ENCODE results near the gene PRICKLE4.
"Not testable (repeated sequence)": the region's sequence is repeated elsewhere in the genome, so short reads cannot be mapped to it uniquely, and the experiment has no call there.

PRICKLE4 gene

DNA sequence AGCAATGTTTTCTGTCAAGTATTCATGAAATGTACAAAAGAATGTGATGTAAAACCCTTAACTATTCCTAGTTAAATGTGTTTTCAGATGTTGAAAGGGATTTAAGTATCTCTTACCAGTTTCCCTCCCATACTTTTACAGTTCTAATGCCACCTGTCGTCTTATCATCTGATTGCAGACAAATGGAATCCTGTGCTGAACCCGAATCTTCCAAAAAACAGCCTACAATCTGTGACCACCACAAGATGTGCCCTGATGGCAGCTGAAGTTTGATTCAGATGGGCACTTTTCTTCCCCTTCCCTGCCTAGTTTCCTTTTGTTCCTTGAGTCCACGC, 8.8 kb downstream of the PRICKLE4 start:
- H3K27ac ChIP-seq (ENCODE audit: low read depth, low read length): no peak overlapping the region
- peaks cover 6% of the 10 kb centered on the region; the same call in 1 of the 2 replicates for H3K4me1 ChIP-seq (ENCODE audit: control insufficient read depth, insufficient read depth, low read length)
- peaks cover 38% of the 10 kb centered on the region for H3K36me3 ChIP-seq (ENCODE audit: control insufficient read depth, insufficient read depth, low read length)
- peaks cover 18% of the 10 kb centered on the region for H3K27me3 ChIP-seq (ENCODE audit: control insufficient read depth, insufficient read depth, low read length)
- H3K9ac ChIP-seq (ENCODE audit: low read length): no peak overlapping the region
- H3K4me3 ChIP-seq (ENCODE audit: low read depth, low read length): no peak overlapping the region
- H3K9me3 ChIP-seq (ENCODE audit: control insufficient read depth, insufficient read depth, low read depth, low read length): no peaks in the 10 kb centered on the region

DNA sequence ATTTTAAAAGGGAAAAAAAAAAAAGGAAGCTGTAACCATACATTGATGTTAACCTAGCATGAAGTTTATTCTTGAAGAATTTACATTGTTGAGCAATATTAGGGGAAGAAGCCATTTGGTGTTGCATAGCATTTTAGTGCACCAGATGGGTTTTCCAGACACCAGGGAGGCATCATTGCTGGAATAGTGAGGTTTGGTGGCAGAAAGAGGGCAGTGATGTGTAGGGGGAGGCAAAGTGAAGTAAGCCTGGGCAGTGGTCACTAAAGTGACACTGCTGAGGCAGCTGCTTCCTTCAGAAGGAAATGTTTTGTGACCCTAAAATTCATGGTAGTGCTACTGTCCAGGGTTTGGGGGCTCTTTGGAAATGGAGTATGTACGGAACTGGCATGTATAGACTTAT, 9.5 kb downstream of the PRICKLE4 start:
- peaks cover 6% of the 10 kb centered on the region; the same call in 1 of the 2 replicates for H3K4me1 ChIP-seq (ENCODE audit: control insufficient read depth, insufficient read depth, low read length)
- H3K36me3 ChIP-seq (ENCODE audit: control insufficient read depth, insufficient read depth, low read length): peaks cover 44% of the 10 kb centered on the region
- H3K9me3 ChIP-seq (ENCODE audit: control insufficient read depth, insufficient read depth, low read depth, low read length): no peaks in the 10 kb centered on the region
- H3K9ac ChIP-seq (ENCODE audit: low read length): no peak overlapping the region
- no peak overlapping the region for H3K27ac ChIP-seq (ENCODE audit: low read depth, low read length)
- H3K27me3 ChIP-seq (ENCODE audit: control insufficient read depth, insufficient read depth, low read length): peaks cover 12% of the 10 kb centered on the region
- no peak overlapping the region for H3K4me3 ChIP-seq (ENCODE audit: low read depth, low read length)

DNA sequence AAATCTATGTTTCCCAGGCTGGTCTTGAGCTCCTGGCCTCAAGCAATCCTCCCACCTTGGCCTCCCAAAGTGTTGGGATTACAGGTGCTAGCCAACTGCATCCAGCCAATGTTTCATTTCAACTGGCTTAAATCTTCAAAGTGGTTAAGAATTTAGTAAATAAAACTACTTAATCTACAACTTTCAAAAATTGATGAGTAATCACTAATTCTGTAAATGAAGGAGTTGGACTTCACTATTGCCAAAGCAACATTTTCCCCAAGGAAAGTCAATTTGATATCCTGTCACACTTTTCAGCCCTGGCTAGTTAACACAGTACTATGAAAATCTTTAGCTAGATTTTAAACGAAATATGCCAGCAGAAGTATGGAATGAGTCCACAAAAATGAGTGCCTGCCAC, 10.7 kb downstream of the PRICKLE4 start:
- no peaks in the 10 kb centered on the region for H3K9me3 ChIP-seq (ENCODE audit: control insufficient read depth, insufficient read depth, low read depth, low read length)
- no peak overlapping the region for H3K4me3 ChIP-seq (ENCODE audit: low read depth, low read length)
- no peak overlapping the region for H3K9ac ChIP-seq (ENCODE audit: low read length)
- no peaks in the 10 kb centered on the region for H3K4me1 ChIP-seq (ENCODE audit: control insufficient read depth, insufficient read depth, low read length)
- H3K27ac ChIP-seq (ENCODE audit: low read depth, low read length): no peak overlapping the region
- H3K27me3 ChIP-seq (ENCODE audit: control insufficient read depth, insufficient read depth, low read length): no peaks in the 10 kb centered on the region
- peaks cover 51% of the 10 kb centered on the region for H3K36me3 ChIP-seq (ENCODE audit: control insufficient read depth, insufficient read depth, low read length)

DNA sequence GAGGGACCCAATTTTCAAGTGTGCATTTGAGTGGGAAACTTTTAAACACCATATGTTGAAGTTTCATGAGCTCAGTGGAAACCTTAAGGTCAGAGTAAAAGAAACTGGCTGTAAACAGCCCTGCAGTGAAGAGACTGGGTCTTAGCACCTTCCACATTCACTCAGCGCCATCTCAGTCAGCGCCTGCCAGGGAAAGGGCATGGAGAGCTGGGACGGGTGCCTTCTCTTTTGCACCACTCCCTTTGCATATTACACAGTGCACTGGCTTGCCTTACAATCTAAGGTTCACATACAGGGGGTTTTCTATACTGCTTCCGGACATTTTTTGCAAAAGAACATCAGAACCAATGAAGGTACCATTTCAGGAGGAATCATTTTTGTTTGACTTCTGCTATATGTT, 11.4 kb downstream of the PRICKLE4 start:
- Histone ChIP-seq H3K4me1 (ENCODE audit: control insufficient read depth, insufficient read depth, low read length) (no peaks in the 10 kb centered on the region), H3K36me3 (ENCODE audit: control insufficient read depth, insufficient read depth, low read length) (peaks cover 55% of the 10 kb centered on the region), H3K27ac (ENCODE audit: low read depth, low read length) (no peak overlapping the region), H3K27me3 (ENCODE audit: control insufficient read depth, insufficient read depth, low read length) (no peaks in the 10 kb centered on the region), H3K9ac (ENCODE audit: low read length) (no peak overlapping the region), H3K4me3 (ENCODE audit: low read depth, low read length) (no peak overlapping the region), H3K9me3 (ENCODE audit: control insufficient read depth, insufficient read depth, low read depth, low read length) (no peaks in the 10 kb centered on the region)

DNA sequence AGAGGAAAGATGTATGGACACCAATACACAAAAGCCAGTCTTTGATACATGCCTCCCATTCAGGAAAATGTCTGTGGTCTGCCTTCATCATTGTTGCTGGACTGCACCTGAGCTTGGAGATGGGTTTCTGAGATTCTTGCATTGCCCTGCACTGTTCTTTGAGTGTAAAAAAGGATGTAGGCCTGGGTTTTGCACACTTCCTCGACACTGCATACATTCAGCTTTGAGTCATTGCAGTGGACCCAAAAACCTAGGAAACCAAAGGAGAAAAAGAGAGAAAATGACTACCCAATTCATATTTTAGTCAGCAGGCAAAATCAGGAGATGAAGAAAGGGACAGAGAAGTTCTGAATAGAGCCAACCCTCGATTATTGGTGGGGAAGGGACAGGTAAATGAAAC, 15.9 kb downstream of the PRICKLE4 start:
- no peaks in the 10 kb centered on the region for H3K4me1 ChIP-seq (ENCODE audit: control insufficient read depth, insufficient read depth, low read length)
- no peak overlapping the region for H3K9ac ChIP-seq (ENCODE audit: low read length)
- H3K9me3 ChIP-seq (ENCODE audit: control insufficient read depth, insufficient read depth, low read depth, low read length): no peaks in the 10 kb centered on the region
- no peak overlapping the region for H3K27ac ChIP-seq (ENCODE audit: low read depth, low read length)
- peaks cover 45% of the 10 kb centered on the region for H3K36me3 ChIP-seq (ENCODE audit: control insufficient read depth, insufficient read depth, low read length)
- no peaks in the 10 kb centered on the region for H3K27me3 ChIP-seq (ENCODE audit: control insufficient read depth, insufficient read depth, low read length)
- no peak overlapping the region for H3K4me3 ChIP-seq (ENCODE audit: low read depth, low read length)

DNA sequence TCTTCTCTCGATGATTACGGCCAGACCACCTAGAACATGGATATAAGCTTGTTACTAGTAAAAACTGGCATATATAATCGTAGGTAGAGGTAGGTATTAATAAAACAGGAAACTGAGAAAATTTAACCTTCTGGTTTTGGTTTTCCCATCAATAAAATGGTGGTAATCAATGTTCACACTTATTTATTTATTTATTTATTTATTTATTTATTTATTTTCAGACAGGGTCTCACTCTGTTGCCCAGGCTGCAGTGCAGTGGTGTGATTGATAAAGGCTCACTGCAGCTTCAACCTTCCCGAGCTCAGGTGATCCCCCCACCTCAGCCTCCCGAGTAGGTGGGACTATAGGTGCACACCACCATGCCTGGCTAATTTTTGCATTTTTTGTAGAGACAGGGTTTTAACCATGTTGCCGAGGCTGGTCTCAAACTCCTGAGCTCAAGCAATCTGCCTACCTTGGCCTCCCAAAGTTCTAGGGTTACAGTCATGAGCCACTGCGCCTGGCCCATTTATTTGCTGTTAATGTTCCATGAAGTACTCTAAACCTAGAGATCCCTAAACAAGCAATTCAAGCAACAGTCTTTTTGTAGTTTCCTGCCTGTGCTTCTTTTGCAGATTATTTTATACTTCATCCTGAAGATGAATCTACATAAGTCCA, 18.4 kb downstream of the PRICKLE4 start:
- Histone ChIP-seq H3K9me3 (ENCODE audit: control insufficient read depth, insufficient read depth, low read depth, low read length) (no peaks in the 10 kb centered on the region), H3K4me1 (ENCODE audit: control insufficient read depth, insufficient read depth, low read length) (no peaks in the 10 kb centered on the region), H3K27me3 (ENCODE audit: control insufficient read depth, insufficient read depth, low read length) (no peaks in the 10 kb centered on the region), H3K9ac (ENCODE audit: low read length) (no peak overlapping the region), H3K27ac (ENCODE audit: low read depth, low read length) (no peak overlapping the region), H3K36me3 (ENCODE audit: control insufficient read depth, insufficient read depth, low read length) (peaks cover 33% of the 10 kb centered on the region), H3K4me3 (ENCODE audit: low read depth, low read length) (no peak overlapping the region)

DNA sequence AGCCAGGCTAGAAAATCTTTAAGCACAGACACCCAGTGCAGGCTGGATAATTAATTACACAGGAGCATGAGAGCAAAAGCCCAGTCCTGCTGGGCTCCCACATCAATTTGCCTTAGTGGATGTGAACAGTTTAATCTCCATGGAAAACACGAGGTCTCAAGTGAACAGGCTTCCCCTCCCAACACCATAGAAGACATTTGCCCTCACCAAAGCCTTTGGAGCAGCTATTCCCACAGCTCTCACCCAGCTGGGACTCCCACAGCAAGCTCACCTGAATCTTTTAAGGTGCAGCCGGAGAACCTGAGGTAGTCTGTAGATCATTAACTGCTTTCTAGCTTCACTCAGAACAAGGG, 19.0 kb downstream of the PRICKLE4 start:
- no peak overlapping the region for H3K4me3 ChIP-seq (ENCODE audit: low read depth, low read length)
- H3K4me1 ChIP-seq (ENCODE audit: control insufficient read depth, insufficient read depth, low read length): no peaks in the 10 kb centered on the region
- H3K9me3 ChIP-seq (ENCODE audit: control insufficient read depth, insufficient read depth, low read depth, low read length): no peaks in the 10 kb centered on the region
- H3K27me3 ChIP-seq (ENCODE audit: control insufficient read depth, insufficient read depth, low read length): no peaks in the 10 kb centered on the region
- no peak overlapping the region for H3K9ac ChIP-seq (ENCODE audit: low read length)
- H3K36me3 ChIP-seq (ENCODE audit: control insufficient read depth, insufficient read depth, low read length): peaks cover 31% of the 10 kb centered on the region
- no peak overlapping the region for H3K27ac ChIP-seq (ENCODE audit: low read depth, low read length)

DNA sequence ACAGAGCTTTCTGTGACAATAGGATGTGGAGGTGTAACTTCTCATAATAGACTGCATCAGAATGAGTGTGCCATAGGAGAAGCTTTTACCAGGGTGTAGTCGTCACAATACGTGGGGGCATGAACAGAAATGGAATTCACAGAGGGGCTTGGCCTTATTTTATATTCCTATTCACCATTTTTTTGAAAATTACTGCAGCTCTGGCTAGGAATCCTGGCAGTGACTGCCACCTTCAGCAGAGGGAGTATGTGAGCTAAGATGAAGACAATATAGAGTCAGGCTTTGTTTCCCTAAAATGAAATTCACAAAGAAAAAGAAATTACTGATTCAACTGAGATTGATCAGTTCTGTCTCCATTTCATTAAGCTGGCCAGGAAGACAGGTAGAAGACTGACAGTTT, 20.8 kb downstream of the PRICKLE4 start:
- Histone ChIP-seq H3K27me3 (ENCODE audit: control insufficient read depth, insufficient read depth, low read length) (no peaks in the 10 kb centered on the region), H3K4me1 (ENCODE audit: control insufficient read depth, insufficient read depth, low read length) (no peaks in the 10 kb centered on the region), H3K9me3 (ENCODE audit: control insufficient read depth, insufficient read depth, low read depth, low read length) (no peaks in the 10 kb centered on the region), H3K27ac (ENCODE audit: low read depth, low read length) (no peak overlapping the region), H3K9ac (ENCODE audit: low read length) (no peak overlapping the region), H3K4me3 (ENCODE audit: low read depth, low read length) (no peak overlapping the region), H3K36me3 (ENCODE audit: control insufficient read depth, insufficient read depth, low read length) (peaks cover 31% of the 10 kb centered on the region)

DNA sequence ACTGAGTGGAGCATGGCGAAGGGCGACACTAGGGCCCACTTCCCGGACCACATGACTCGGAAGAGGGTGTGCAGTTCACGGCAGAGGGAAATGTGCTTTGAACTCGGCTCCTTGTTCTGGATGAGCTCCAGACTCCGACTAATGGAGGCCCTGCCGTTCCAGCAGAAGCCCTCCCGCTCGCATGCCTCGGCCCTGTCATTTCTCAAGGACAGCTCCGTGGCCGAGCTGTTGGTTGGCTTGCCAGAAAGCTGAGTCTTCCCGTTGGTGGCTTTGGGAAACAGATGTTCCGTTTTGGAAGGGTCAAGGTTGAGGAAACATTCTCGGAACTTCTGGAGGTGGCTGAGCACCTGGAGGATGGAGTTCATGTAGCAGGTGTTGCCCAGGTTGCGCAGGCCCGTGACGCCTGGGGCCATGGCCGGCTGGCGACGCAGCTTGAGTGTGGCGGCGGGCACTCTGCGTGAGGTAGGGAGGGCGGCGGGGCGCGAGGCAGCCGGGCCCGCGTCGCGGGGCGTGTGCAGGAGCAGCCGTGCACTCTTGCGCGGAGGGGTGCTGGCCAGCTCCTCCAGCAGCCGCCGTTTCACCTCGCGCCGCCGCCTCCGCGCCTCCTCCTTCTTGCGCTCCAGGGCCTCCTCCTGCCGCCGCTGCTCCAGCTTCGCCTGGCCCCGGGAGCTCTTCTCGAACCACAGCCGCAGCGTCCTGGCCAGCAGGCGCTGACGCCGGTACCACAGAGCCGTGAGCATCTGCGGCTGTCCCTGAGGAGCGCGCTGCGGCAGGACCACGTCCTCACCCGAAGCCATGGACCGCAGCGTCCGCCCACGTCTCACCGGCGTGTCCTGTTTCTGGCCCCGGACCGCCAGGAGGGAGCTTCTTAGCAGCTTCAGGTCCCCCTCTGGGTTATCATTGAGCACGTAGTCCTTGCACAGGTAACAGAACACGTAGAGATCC, 25.5 kb downstream of the PRICKLE4 start:
- H3K36me3 ChIP-seq (ENCODE audit: control insufficient read depth, insufficient read depth, low read length): peaks cover 16% of the 10 kb centered on the region; the same call in 1 of the 2 replicates

DNA sequence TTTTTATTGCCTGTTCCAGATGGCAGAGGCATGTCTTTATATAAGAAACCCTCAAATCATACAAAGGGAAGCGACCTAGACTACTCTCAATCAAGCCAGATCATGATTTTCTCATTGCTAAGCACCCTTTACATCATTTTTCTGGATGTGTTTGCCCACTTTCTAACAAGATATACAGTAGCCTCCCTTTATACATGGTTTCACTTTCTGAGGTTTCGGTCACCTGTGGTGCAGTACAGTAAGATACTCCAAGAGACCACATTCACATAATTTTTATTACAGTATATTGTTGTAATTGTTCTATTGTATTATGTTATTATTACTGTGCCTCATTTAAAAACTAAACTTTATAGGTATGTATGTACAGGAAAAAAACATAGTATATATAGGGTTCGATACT, 30.5 kb downstream of the PRICKLE4 start:
- Histone ChIP-seq H3K27ac (ENCODE audit: low read depth, low read length) (no peak overlapping the region), H3K27me3 (ENCODE audit: control insufficient read depth, insufficient read depth, low read length) (no peaks in the 10 kb centered on the region), H3K36me3 (ENCODE audit: control insufficient read depth, insufficient read depth, low read length) (peaks cover 5% of the 10 kb centered on the region; the same call in 1 of the 2 replicates), H3K9me3 (ENCODE audit: control insufficient read depth, insufficient read depth, low read depth, low read length) (no peaks in the 10 kb centered on the region), H3K4me1 (ENCODE audit: control insufficient read depth, insufficient read depth, low read length) (no peaks in the 10 kb centered on the region), H3K4me3 (ENCODE audit: low read depth, low read length) (no peak overlapping the region), H3K9ac (ENCODE audit: low read length) (no peak overlapping the region)

More for the DNA sequence above, 25.5 kb downstream of the PRICKLE4 start:
- Histone ChIP-seq H3K4me1 (ENCODE audit: control insufficient read depth, insufficient read depth, low read length) (no peaks in the 10 kb centered on the region), H3K9me3 (ENCODE audit: control insufficient read depth, insufficient read depth, low read depth, low read length) (no peaks in the 10 kb centered on the region), H3K9ac (ENCODE audit: low read length) (no peak overlapping the region), H3K27me3 (ENCODE audit: control insufficient read depth, insufficient read depth, low read length) (no peaks in the 10 kb centered on the region), H3K4me3 (ENCODE audit: low read depth, low read length) (no peak overlapping the region), H3K27ac (ENCODE audit: low read depth, low read length) (no peak overlapping the region)

DNA sequence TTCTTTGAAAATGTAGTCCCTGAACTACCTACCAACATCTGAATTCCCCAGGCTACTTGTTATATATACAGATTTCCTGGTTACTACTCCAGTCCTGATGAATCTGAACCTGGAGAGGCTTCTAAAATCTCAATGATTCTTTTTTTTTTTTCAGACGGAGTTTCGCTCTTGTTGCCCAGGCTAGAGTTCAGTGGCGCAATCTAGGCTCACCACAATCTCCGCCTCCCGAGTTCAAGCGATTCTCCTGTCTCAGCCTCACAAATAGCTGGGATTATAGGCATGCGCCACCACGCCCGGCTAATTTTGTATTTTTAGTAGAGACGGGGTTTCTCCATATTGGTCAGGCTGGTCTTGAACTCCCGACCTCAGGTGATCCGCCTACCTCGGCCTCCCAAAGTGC, 31.4 kb downstream of the PRICKLE4 start:
- not testable (repeated sequence) for H3K4me3 ChIP-seq (ENCODE audit: low read depth, low read length); H3K36me3 ChIP-seq (ENCODE audit: control insufficient read depth, insufficient read depth, low read length); H3K9me3 ChIP-seq (ENCODE audit: control insufficient read depth, insufficient read depth, low read depth, low read length); H3K27me3 ChIP-seq (ENCODE audit: control insufficient read depth, insufficient read depth, low read length); H3K9ac ChIP-seq (ENCODE audit: low read length); H3K4me1 ChIP-seq (ENCODE audit: control insufficient read depth, insufficient read depth, low read length); H3K27ac ChIP-seq (ENCODE audit: low read depth, low read length)
